ENCODE data around the gene PEAR1. TPM values are rescaled to one million over a fixed set of nuclear protein-coding genes. Genes with fewer than 3 reads are reported as not detected.

PEAR1 gene
- total RNA-seq, 2 donors from 2014 or later, result 31.0 to 34.9 TPM

DNA sequence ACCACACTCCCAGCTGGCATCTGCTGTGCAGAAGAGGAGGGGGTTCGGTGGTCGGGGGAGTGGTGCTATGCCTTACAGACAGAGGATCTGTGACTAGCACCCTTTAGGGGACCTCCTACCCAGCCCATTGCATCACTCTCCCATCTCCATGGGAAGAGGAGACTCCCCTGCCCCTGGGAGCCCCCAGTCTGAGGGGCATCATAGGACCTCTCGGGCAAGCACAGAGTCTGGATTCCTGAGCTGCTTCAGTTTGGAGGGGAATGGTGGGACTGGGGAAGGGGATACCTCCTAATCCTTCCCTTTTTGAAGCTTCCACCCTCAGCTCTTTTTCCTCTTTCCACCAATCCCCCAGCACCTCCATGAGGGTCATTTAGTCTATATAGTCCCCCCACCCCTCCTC is 36.0 kb upstream of the PEAR1 start:
- Histone ChIP-seq H3K36me3 (no peaks in the 10 kb centered on the region), H3K4me3 (no peak overlapping the region), H3K27ac (no peak overlapping the region), H3K27me3 (replicated peaks; ENCODE audit: insufficient read depth) (peaks cover 15% of the 10 kb centered on the region), H3K4me1 (ENCODE audit: control insufficient read depth in 1 of 2, low read depth in 2 of 2) (peaks cover 16 to 27% of the 10 kb centered on the region in 2 donors), H3K9me3 (no peaks in the 10 kb centered on the region)
- TF ChIP-seq CTCF (IDR thresholded peaks at IDR 0.05), result no peak
- DNase-seq (ENCODE audit: low spot score) (no peak), ATAC-seq (ENCODE audit: insufficient number of reproducible peaks, low FRiP score, low read depth) (no peak)

- H3K9me3 ChIP-seq, result no peaks in the 10 kb centered on the region
- H3K4me1 ChIP-seq (ENCODE audit: control insufficient read depth in 1 of 2, low read depth in 2 of 2), result peaks cover 16 to 27% of the 10 kb centered on the region in 2 donors
- no peak for TF ChIP-seq CTCF (IDR thresholded peaks at IDR 0.05)
- DNase-seq (ENCODE audit: low spot score) (no peak), ATAC-seq (ENCODE audit: insufficient number of reproducible peaks, low FRiP score, low read depth) (no peak)
- no peak overlapping the region for H3K27ac ChIP-seq
- H3K4me3 ChIP-seq, result peak overlapping the region; percentile 64
- no peaks in the 10 kb centered on the region for H3K36me3 ChIP-seq
- H3K27me3 ChIP-seq (replicated peaks; ENCODE audit: insufficient read depth), result peaks cover 15% of the 10 kb centered on the region
Observed at GRCh38 chr1:156858555-156858956, 35.0 kb upstream of the PEAR1 start.

GRCh38 chr1:156858959-156859522 is 34.5 kb upstream of the PEAR1 start, which contains the start of gene INSRR:
INSRR (minus strand) TSS chr1:156859117; CDS start chr1:156858621, 496 bp downstream.
- Histone ChIP-seq H3K4me3 (peak within 1 kb of the TSS; percentile 64), H3K9me3 (no peaks in the 10 kb centered on the region), H3K27me3 (replicated peaks; ENCODE audit: insufficient read depth) (peaks cover 15% of the 10 kb centered on the region), H3K36me3 (no peaks in the 10 kb centered on the region), H3K4me1 (ENCODE audit: control insufficient read depth in 1 of 2, low read depth in 2 of 2) (peaks cover 16 to 27% of the 10 kb centered on the region in 2 donors), H3K27ac (no peak within 1 kb of the TSS)
- ATAC-seq (ENCODE audit: insufficient number of reproducible peaks, low FRiP score, low read depth), result no peak
- TF ChIP-seq CTCF (IDR thresholded peaks at IDR 0.05), result no peak
- no peak for DNase-seq (ENCODE audit: low spot score)

- no peak for TF ChIP-seq CTCF (IDR thresholded peaks at IDR 0.05)
- ATAC-seq (ENCODE audit: insufficient number of reproducible peaks, low FRiP score, low read depth) (no peak), DNase-seq (ENCODE audit: low spot score) (no peak)
- no peaks in the 10 kb centered on the region for H3K36me3 ChIP-seq
- H3K27ac ChIP-seq, result no peak overlapping the region
- H3K27me3 ChIP-seq (replicated peaks; ENCODE audit: insufficient read depth), result peaks cover 15% of the 10 kb centered on the region
- no peaks in the 10 kb centered on the region for H3K9me3 ChIP-seq
- peak overlapping the region; percentile 64 for H3K4me3 ChIP-seq
- peaks cover 16 to 27% of the 10 kb centered on the region in 2 donors for H3K4me1 ChIP-seq (ENCODE audit: control insufficient read depth in 1 of 2, low read depth in 2 of 2)
Observed at GRCh38 chr1:156859523-156860112, 33.9 kb upstream of the PEAR1 start.

- Histone ChIP-seq H3K4me1 (ENCODE audit: control insufficient read depth in 1 of 2, low read depth in 2 of 2) (peaks cover 16 to 27% of the 10 kb centered on the region in 2 donors), H3K27ac (no peak overlapping the region), H3K9me3 (no peaks in the 10 kb centered on the region), H3K36me3 (no peaks in the 10 kb centered on the region), H3K4me3 (peak overlapping the region; percentile 64), H3K27me3 (replicated peaks; ENCODE audit: insufficient read depth) (peaks cover 15% of the 10 kb centered on the region)
- ATAC-seq (ENCODE audit: insufficient number of reproducible peaks, low FRiP score, low read depth) (no peak), DNase-seq (ENCODE audit: low spot score) (no peak)
- TF ChIP-seq CTCF (IDR thresholded peaks at IDR 0.05), result peak; percentile 57
Observed at GRCh38 chr1:156860113-156860627, 33.3 kb upstream of the PEAR1 start.

Data from thoracic aorta (tissue), 2 donors.